Fibroblast of mammary gland (primary cell): ENCODE results near the gene PNISR.

ENCODE experiments used
- DNase-seq: peaks from one replicate; pipeline ENCODE4 v3.0.0-alpha.2; 2010; ENCODE audit warnings: low read depth
- H3K4me3 ChIP-seq: 2 replicates; pipeline ENCODE4 v1.5.1; 2011; ENCODE audit warnings: low read depth, mild to moderate bottlenecking, low read length, moderate library complexity; ENCODE audit not compliant: control insufficient read depth
- CTCF ChIP-seq: conservative IDR thresholded peaks from 2 replicates; pipeline ENCODE4 v1.5.1; 2011; ENCODE audit warnings: low read depth, low read length, inconsistent platforms; ENCODE audit not compliant: control insufficient read depth, insufficient read depth

PNISR gene

GRCh38 chr6:99407076-99407475 lies 18.0 kb downstream of the PNISR start:
- no peak for DNase-seq
- no peak overlapping the region for H3K4me3 ChIP-seq
- no peak for TF ChIP-seq CTCF

- no peak overlapping the region for H3K4me3 ChIP-seq
- TF ChIP-seq CTCF = no peak
- no peak for DNase-seq
Observed at GRCh38 chr6:99402448-99402847, 22.7 kb downstream of the PNISR start.

DNA sequence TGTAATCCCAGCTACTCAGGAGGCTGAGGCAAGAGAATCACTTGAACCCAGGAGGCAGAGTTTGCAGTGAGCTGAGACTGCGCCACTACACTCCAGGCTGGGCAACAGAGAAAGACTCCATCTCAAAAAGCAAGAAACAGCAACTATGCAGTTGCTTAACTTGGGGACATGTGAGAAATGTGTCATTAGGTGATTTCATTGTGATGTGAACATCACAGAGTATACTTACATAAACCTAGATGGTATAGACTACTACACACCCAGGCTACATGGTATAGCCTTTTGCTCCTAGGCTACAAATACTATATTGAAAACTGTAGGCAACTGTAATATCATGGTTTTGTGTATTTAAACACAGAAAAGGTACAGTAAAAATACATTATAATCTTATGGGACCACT lies 27.8 kb downstream of the PNISR start:
- H3K4me3 ChIP-seq = no peak overlapping the region
- DNase-seq = no peak
- TF ChIP-seq CTCF = no peak

DNA sequence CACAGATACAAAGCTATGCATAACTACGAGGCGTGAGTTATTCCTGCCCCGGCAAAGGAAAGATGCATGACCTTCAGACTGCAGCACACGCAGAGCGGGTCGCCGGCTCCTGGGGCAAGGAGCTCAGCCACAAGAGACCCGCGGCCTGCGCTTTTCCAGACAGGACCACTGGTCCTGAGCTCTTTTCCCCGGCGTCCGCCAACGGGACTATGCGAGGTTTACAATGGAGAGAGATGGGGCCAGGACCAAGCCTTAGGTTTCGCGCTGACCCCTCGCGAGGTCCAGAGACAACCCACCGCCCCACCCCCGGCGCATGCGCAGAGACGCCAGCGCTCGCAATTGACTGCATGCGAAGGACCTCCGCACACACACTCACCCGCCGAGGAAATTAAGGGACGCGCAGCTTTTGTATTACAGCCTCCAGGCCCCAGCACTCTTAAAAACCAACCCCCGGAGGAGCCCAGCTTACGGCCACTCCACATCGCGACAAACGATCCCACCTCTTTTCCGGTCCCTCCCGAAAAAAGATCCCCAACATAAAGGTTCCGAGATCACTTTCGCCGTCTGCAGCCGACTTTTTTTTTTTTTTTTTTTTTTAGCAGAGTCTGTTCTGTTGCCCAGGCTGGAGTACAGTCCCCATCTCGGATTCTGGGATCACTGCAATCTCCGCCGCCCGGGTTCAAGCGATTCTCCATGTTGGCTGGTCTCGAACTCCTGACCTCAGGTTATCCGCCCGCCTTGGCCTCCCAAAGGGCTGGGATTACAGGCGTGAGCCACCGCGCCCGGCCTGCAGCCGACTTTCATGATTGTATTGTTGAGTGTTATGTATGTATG lies 31.2 kb downstream of the PNISR start, which contains the start of gene COQ3:
Gene COQ3 (minus strand): TSS at position 498 of the 834 bp plus-strand sequence. CDS start 16 bp downstream, at position 482.
- TF ChIP-seq CTCF = no peak
- peak within 1 kb of the TSS; percentile 83 for H3K4me3 ChIP-seq
- peak; percentile 68 for DNase-seq

DNA sequence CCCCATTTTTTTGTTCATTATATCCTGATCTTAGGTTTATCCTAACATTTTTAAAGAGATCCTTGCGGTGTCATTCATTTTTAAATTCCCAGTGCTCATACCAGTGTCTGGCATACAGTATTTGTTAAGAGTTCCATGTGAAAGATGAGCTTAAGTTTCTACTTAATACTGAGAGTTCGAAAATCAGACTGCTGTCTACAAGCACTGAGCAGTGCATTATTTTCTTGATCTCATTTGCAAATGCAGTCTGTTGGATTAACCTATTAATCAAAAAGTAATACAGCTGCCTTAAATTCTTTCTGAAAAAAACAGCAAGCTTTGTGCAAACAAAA lies 31.8 kb downstream of the PNISR start:
- no peak for DNase-seq
- TF ChIP-seq CTCF = no peak
- H3K4me3 ChIP-seq = peak overlapping the region; percentile 83

- TF ChIP-seq CTCF = no peak
- no peak overlapping the region for H3K4me3 ChIP-seq
- no peak for DNase-seq
Observed at GRCh38 chr6:99390896-99391295, 34.2 kb downstream of the PNISR start.

DNA sequence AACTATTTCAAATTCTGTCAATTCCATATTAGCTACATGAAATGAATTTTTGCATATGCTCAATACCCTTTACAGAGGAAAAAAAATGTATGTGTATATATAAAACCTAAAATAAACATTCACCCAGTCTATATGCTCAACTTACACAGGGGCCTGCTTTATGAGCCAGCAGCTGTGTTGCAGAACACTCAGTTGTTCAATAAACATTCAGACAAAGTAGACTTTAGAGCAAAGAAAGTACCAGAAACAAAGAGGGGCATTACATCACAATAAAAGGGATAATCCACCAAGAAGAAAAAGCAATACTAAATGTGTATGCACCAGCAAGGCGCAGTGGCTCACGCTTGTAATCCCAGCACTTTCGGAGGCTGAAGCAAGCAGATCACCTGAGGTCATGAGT lies 40.6 kb downstream of the PNISR start:
- H3K4me3 ChIP-seq = no peak overlapping the region
- DNase-seq = no peak
- no peak for TF ChIP-seq CTCF
